SH-SY5Y (cell line): ENCODE data around the gene SLC22A1.

Source experiments
- GATA2 ChIP-seq: IDR thresholded peaks from 2 replicates; pipeline ENCODE4 v1.6.1; 2011; ENCODE audit warnings: mild to moderate bottlenecking, low read depth, low read length
- GATA3 ChIP-seq: IDR thresholded peaks from 2 replicates; pipeline ENCODE4 v1.6.1; 2011; ENCODE audit warnings: low read depth, mild to moderate bottlenecking, low read length, moderate library complexity

DNA sequence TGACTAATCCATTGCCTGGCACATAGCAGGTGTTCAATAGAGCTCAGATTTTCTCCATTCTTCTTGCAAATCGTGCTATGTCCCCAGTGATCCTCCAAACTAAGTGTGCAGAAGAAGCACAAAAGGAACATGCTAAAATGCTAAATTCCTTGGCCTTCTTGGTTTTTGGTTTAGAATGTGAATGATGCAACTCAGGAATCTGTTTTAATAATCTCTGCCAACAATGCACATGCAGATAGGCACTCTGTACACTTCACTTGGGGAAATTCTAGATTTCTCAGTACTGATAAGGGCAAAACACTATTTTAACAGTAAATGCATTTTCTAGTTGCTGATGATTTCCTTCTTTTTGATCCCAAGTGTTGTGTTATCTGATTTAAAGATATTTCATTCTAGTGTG, 35.2 kb downstream of the SLC22A1 start:
- no peak for TF ChIP-seq GATA2
- TF ChIP-seq GATA3: no peak
